A673 (cell line): ENCODE data around the gene TTC28. TPM values are rescaled to one million over a fixed set of nuclear protein-coding genes. Genes with fewer than 3 reads are reported as not detected.

Source experiments
- BruUV-seq: library from RNA; stranded (reverse); fragments of 400-500 nt; replicated peaks from 2 replicates; lab custom pipeline; 2021; lab: Mats Ljungman, UMichigan
- CTCF ChIA-PET: fragments of 300-600 bp; sonication (Branson Sonifier 250); formaldehyde crosslinking; loops from one replicate; lab custom pipeline; 2022; ENCODE audit warnings: antibody characterized with exemption; lab: Charles Lee
- POLR2A ChIA-PET: fragments of 300-600 bp; sonication (Branson Sonifier 250); formaldehyde crosslinking; loops from one replicate; lab custom pipeline; 2022; ENCODE audit warnings: antibody characterized with exemption; ENCODE audit not compliant: low non-redundant PET; lab: Charles Lee
- DNase-seq: peaks from one replicate; pipeline ENCODE4 v3.0.0-alpha.2; 2015; ENCODE audit warnings: low spot score
- H3K27ac ChIP-seq: fragments of 200-600 bp; sonication (generic); 2 replicates; pipeline ENCODE4 v1.5.1; 2016; ENCODE audit warnings: mixed run types, low read depth, mild to moderate bottlenecking, mixed read lengths, antibody characterized with exemption, low read length; ENCODE audit not compliant: poor library complexity, severe bottlenecking
- H3K27me3 ChIP-seq: fragments of 200-600 bp; sonication (generic); replicated peaks from 2 replicates; pipeline ENCODE4 v1.6.1; 2017; ENCODE audit warnings: mixed run types, low read depth, mild to moderate bottlenecking, mixed read lengths, antibody characterized with exemption, low read length; ENCODE audit not compliant: insufficient read depth, poor library complexity
- H3K36me3 ChIP-seq: fragments of 200-600 bp; sonication (generic); 2 replicates; pipeline ENCODE4 v1.6.1; 2016; ENCODE audit warnings: mixed run types, mild to moderate bottlenecking, mixed read lengths, antibody characterized with exemption, low read length; ENCODE audit not compliant: insufficient read depth, poor library complexity, severe bottlenecking
- H3K4me1 ChIP-seq: fragments of 200-600 bp; sonication (generic); 2 replicates; pipeline ENCODE4 v1.6.1; 2017; ENCODE audit warnings: mixed run types, mild to moderate bottlenecking, mixed read lengths, antibody characterized with exemption, low read length; ENCODE audit not compliant: insufficient read depth, poor library complexity, severe bottlenecking
- H3K4me3 ChIP-seq: fragments of 200-600 bp; sonication (generic); 2 replicates; pipeline ENCODE4 v1.5.1; 2016; ENCODE audit warnings: low read depth, mixed run types, mild to moderate bottlenecking, mixed read lengths, low read length; ENCODE audit not compliant: poor library complexity, severe bottlenecking
- H3K9me3 ChIP-seq: fragments of 200-600 bp; sonication (generic); 2 replicates; pipeline ENCODE4 v1.6.1; 2016; ENCODE audit warnings: mixed run types, low read depth, mild to moderate bottlenecking, mixed read lengths, antibody characterized with exemption, low read length; ENCODE audit not compliant: poor library complexity, severe bottlenecking
- CTCF ChIP-seq: fragments of 300-800, 200-600 bp; sonication (generic); conservative IDR thresholded peaks from 2 replicates; pipeline ENCODE4 v1.5.1; 2017; ENCODE audit warnings: low read depth, mild to moderate bottlenecking, antibody characterized with exemption, low read length, moderate library complexity, mixed read lengths
- EZH2 ChIP-seq: fragments of 200-600 bp; sonication (generic); IDR thresholded peaks from 2 replicates; pipeline ENCODE4 v1.6.1; 2017; ENCODE audit warnings: borderline replicate concordance, low read depth, mild to moderate bottlenecking, mixed read lengths, antibody characterized with exemption, low read length; ENCODE audit not compliant: poor library complexity, severe bottlenecking
- intact Hi-C: fragments of 100-400 bp; cut with micrococcal nuclease; formaldehyde crosslinking; loops from one replicate; pipeline ENCODE4 v1.10.0; 2022; ENCODE audit not compliant: unreplicated experiment
- total RNA-seq: library from RNA; stranded (reverse); gene quantifications from 2 replicates; pipeline ENCODE4 v1.2.3, GENCODE V29; 2021

TTC28 gene
- total RNA-seq, 1 experiment from 2014 or later, result 48.7 TPM

- no peak for DNase-seq
- H3K4me1 ChIP-seq, result no peaks in the 10 kb centered on the region
- H3K27ac ChIP-seq, result no peak overlapping the region
- CTCF ChIA-PET, result no interaction called here
- POLR2A ChIA-PET, result no interaction called here
- no peaks in the 10 kb centered on the region for H3K36me3 ChIP-seq
- H3K27me3 ChIP-seq, result no peaks in the 10 kb centered on the region
- intact Hi-C loops, result no loop called here
- H3K4me3 ChIP-seq, result no peak overlapping the region
- H3K9me3 ChIP-seq, result peaks cover 9% of the 10 kb centered on the region
- BruUV-seq, result no TSS peak
- no peak for TF ChIP-seq EZH2
- no peak for TF ChIP-seq CTCF
Measured at GRCh38 chr22:28506150-28506535, 173.5 kb downstream of the TTC28 start.

GRCh38 chr22:28505416-28506149 lies 174.1 kb downstream of the TTC28 start:
- POLR2A ChIA-PET, result no interaction called here
- DNase-seq, result no peak

GRCh38 chr22:28500006-28500405 lies 179.6 kb downstream of the TTC28 start:
- DNase-seq, result no peak
- CTCF ChIA-PET, result no interaction called here
- no peak for TF ChIP-seq CTCF
- TF ChIP-seq EZH2, result no peak
- POLR2A ChIA-PET, result no interaction called here
- BruUV-seq, result no TSS peak
- no peaks in the 10 kb centered on the region for H3K27me3 ChIP-seq
- H3K4me1 ChIP-seq, result no peaks in the 10 kb centered on the region
- intact Hi-C loops, result no loop called here
- no peaks in the 10 kb centered on the region for H3K36me3 ChIP-seq
- H3K27ac ChIP-seq, result no peak overlapping the region
- H3K9me3 ChIP-seq, result no peaks in the 10 kb centered on the region
- no peak overlapping the region for H3K4me3 ChIP-seq

More at GRCh38 chr22:28505416-28506149, 174.1 kb downstream of the TTC28 start:
- BruUV-seq, result no TSS peak
- Histone ChIP-seq H3K4me1 (no peaks in the 10 kb centered on the region), H3K27ac (no peak overlapping the region), H3K27me3 (no peaks in the 10 kb centered on the region), H3K4me3 (no peak overlapping the region), H3K36me3 (no peaks in the 10 kb centered on the region), H3K9me3 (peaks cover 9% of the 10 kb centered on the region)
- intact Hi-C loops, result no loop called here
- TF ChIP-seq CTCF (no peak), EZH2 (no peak)
- CTCF ChIA-PET, result no interaction called here
